GM18907 (cell line): Measurements from ENCODE around the gene UMAD1.
"Not testable (repeated sequence)": the region's sequence is repeated elsewhere in the genome, so short reads cannot be mapped to it uniquely, and the experiment has no call there.

Experiments
- ATAC-seq: cut with Tn5 transposase; IDR thresholded peaks from one replicate; pipeline ENCODE4 v1.9.1; 2021; ENCODE audit warnings: mild to moderate bottlenecking, moderate library complexity; ENCODE audit not compliant: unreplicated experiment

The UMAD1 gene

GRCh38 chr7:7793921-7794320 lies 153.4 kb downstream of the UMAD1 start:
- no peak for ATAC-seq

- no peak for ATAC-seq
These were observed 154.7 kb downstream of the UMAD1 start for GRCh38 chr7:7795203-7795602.

GRCh38 chr7:7795630-7796121 lies 155.1 kb downstream of the UMAD1 start:
- no peak for ATAC-seq

GRCh38 chr7:7798510-7798909 lies 158.0 kb downstream of the UMAD1 start:
- peak; percentile 67 for ATAC-seq

GRCh38 chr7:7799138-7799537 lies 158.6 kb downstream of the UMAD1 start:
- ATAC-seq = no peak

GRCh38 chr7:7802531-7802930 lies 162.0 kb downstream of the UMAD1 start:
- no peak for ATAC-seq

GRCh38 chr7:7803715-7804178 lies 163.2 kb downstream of the UMAD1 start:
- ATAC-seq = peak; percentile 79

GRCh38 chr7:7804822-7805221 lies 164.3 kb downstream of the UMAD1 start:
- ATAC-seq = not testable (repeated sequence)

- ATAC-seq = no peak
These were observed 165.1 kb downstream of the UMAD1 start for GRCh38 chr7:7805511-7806153.

- no peak for ATAC-seq
These were observed 167.6 kb downstream of the UMAD1 start for GRCh38 chr7:7808156-7808555.

GRCh38 chr7:7808626-7809025 lies 168.1 kb downstream of the UMAD1 start:
- no peak for ATAC-seq

GRCh38 chr7:7810380-7810779 lies 169.8 kb downstream of the UMAD1 start:
- ATAC-seq = no peak

- no peak for ATAC-seq
These were observed 170.3 kb downstream of the UMAD1 start for GRCh38 chr7:7810826-7811225.

- ATAC-seq = no peak
These were observed 171.6 kb downstream of the UMAD1 start for GRCh38 chr7:7812112-7812511.

GRCh38 chr7:7815395-7815794 lies 174.8 kb downstream of the UMAD1 start:
- no peak for ATAC-seq

- ATAC-seq = peak; percentile 43
These were observed 175.5 kb downstream of the UMAD1 start for GRCh38 chr7:7816084-7816483.

GRCh38 chr7:7816816-7817536 lies 176.4 kb downstream of the UMAD1 start:
- ATAC-seq = no peak

- ATAC-seq = no peak
These were observed 177.2 kb downstream of the UMAD1 start for GRCh38 chr7:7817748-7818147.

GRCh38 chr7:7818179-7818578 lies 177.6 kb downstream of the UMAD1 start:
- not testable (repeated sequence) for ATAC-seq

- ATAC-seq = peak; percentile 72
These were observed 179.1 kb downstream of the UMAD1 start for GRCh38 chr7:7819442-7820247.

- ATAC-seq = no peak
These were observed 179.9 kb downstream of the UMAD1 start for GRCh38 chr7:7820409-7820808.
